H9 (cell line): ENCODE data around the gene FADS1. TPM values are rescaled to one million over a fixed set of nuclear protein-coding genes. Genes with fewer than 3 reads are reported as not detected.
A peak's percentile ranks its signal among the peaks of the same experiment; 100 is the strongest.

ENCODE experiments used
- DNase-seq: peaks from one replicate; pipeline ENCODE4 v3.0.0-alpha.2; 2017
- H2AFZ ChIP-seq: one replicate; pipeline ENCODE4 v1.6.1; 2013; ENCODE audit warnings: mild to moderate bottlenecking, low read length, control low read depth, moderate library complexity
- H2AK5ac ChIP-seq: 2 replicates; pipeline ENCODE4 v1.6.1; 2013; ENCODE audit warnings: low read length, control low read depth, mixed read lengths; ENCODE audit not compliant: insufficient read length
- H2BK120ac ChIP-seq: one replicate; pipeline ENCODE4 v1.6.1; 2013; ENCODE audit warnings: low read depth, mild to moderate bottlenecking, low read length, control low read depth, inconsistent platforms; ENCODE audit not compliant: poor library complexity, severe bottlenecking
- H2BK12ac ChIP-seq: 2 replicates; pipeline ENCODE4 v1.6.1; 2013; ENCODE audit warnings: low read length, control low read depth, mixed read lengths, low read depth; ENCODE audit not compliant: insufficient read length
- H2BK15ac ChIP-seq: 2 replicates; pipeline ENCODE4 v1.6.1; 2013; ENCODE audit warnings: low read depth, low read length, control low read depth
- H2BK20ac ChIP-seq: one replicate; pipeline ENCODE4 v1.6.1; 2013; ENCODE audit warnings: low read depth, mild to moderate bottlenecking, low read length, control low read depth, inconsistent platforms; ENCODE audit not compliant: poor library complexity, severe bottlenecking
- H2BK5ac ChIP-seq: 2 replicates; pipeline ENCODE4 v1.6.1; 2013; ENCODE audit warnings: low read length, control low read depth, mixed read lengths; ENCODE audit not compliant: insufficient read length
- H3K14ac ChIP-seq: 2 replicates; pipeline ENCODE4 v1.6.1; 2013; ENCODE audit warnings: low read length, control low read depth; ENCODE audit not compliant: insufficient read depth
- H3K18ac ChIP-seq: 2 replicates; pipeline ENCODE4 v1.6.1; 2013; ENCODE audit warnings: low read depth, mild to moderate bottlenecking, mixed read lengths, low read length, control low read depth; ENCODE audit not compliant: insufficient read length
- H3K23ac ChIP-seq: 2 replicates; pipeline ENCODE4 v1.6.1; 2013; ENCODE audit warnings: low read length, control low read depth, mixed read lengths, low read depth; ENCODE audit not compliant: insufficient read length
- H3K23me2 ChIP-seq: 2 replicates; pipeline ENCODE4 v1.6.1; 2013; ENCODE audit warnings: low read depth, mild to moderate bottlenecking, mixed read lengths, low read length, control low read depth; ENCODE audit not compliant: insufficient read length, poor library complexity, severe bottlenecking
- H3K27ac ChIP-seq: 2 replicates; pipeline ENCODE4 v1.5.1; 2013; ENCODE audit warnings: low read length, control low read depth, mixed read lengths, low read depth; ENCODE audit not compliant: insufficient read length
- H3K27me3 ChIP-seq: 2 replicates; pipeline ENCODE4 v1.6.1; 2013; ENCODE audit warnings: low read length, control low read depth, inconsistent platforms; ENCODE audit not compliant: insufficient read depth
- H3K4ac ChIP-seq: 2 replicates; pipeline ENCODE4 v1.6.1; 2013; ENCODE audit warnings: low read depth, mild to moderate bottlenecking, control low read depth, inconsistent platforms, low read length, moderate library complexity
- H3K4me1 ChIP-seq: 2 replicates; pipeline ENCODE4 v1.6.1; 2013; ENCODE audit warnings: low read length, control low read depth, inconsistent platforms; ENCODE audit not compliant: insufficient read depth
- H3K4me2 ChIP-seq: 2 replicates; pipeline ENCODE4 v1.6.1; 2013; ENCODE audit warnings: low read length, control low read depth, mixed read lengths; ENCODE audit not compliant: insufficient read length, insufficient read depth
- H3K56ac ChIP-seq: 2 replicates; pipeline ENCODE4 v1.6.1; 2013; ENCODE audit warnings: low read depth, mild to moderate bottlenecking, mixed read lengths, low read length, control low read depth; ENCODE audit not compliant: insufficient read length
- H3K79me1 ChIP-seq: 2 replicates; pipeline ENCODE4 v1.6.1; 2013; ENCODE audit warnings: low read depth, mild to moderate bottlenecking, moderate library complexity, low read length, control low read depth, inconsistent platforms; ENCODE audit not compliant: insufficient read depth, poor library complexity, severe bottlenecking
- H3K79me2 ChIP-seq: 2 replicates; pipeline ENCODE4 v1.6.1; 2013; ENCODE audit warnings: low read length, control low read depth, inconsistent platforms; ENCODE audit not compliant: insufficient read depth
- H3K9ac ChIP-seq: 2 replicates; pipeline ENCODE4 v1.6.1; 2013; ENCODE audit warnings: low read length, control low read depth, mixed read lengths; ENCODE audit not compliant: insufficient read length; ENCODE audit errors: extremely low read depth
- H3K9me3 ChIP-seq: one replicate; pipeline ENCODE4 v1.6.1; 2013; ENCODE audit warnings: low read depth, low read length, inconsistent platforms; ENCODE audit not compliant: control insufficient read depth
- H3T11ph ChIP-seq: one replicate; pipeline ENCODE4 v1.6.1; 2013; ENCODE audit warnings: mild to moderate bottlenecking, low read length, control low read depth, inconsistent platforms
- H4K20me1 ChIP-seq: one replicate; pipeline ENCODE4 v1.6.1; 2013; ENCODE audit not compliant: control insufficient read depth, insufficient read length, insufficient read depth
- H4K5ac ChIP-seq: 2 replicates; pipeline ENCODE4 v1.6.1; 2013; ENCODE audit warnings: low read depth, mild to moderate bottlenecking, mixed read lengths, low read length, control low read depth; ENCODE audit not compliant: insufficient read length
- H4K8ac ChIP-seq: replicated peaks from 2 replicates; pipeline ENCODE4 v1.6.1; 2013; ENCODE audit warnings: low read length, control low read depth, mixed read lengths, low read depth; ENCODE audit not compliant: insufficient read length
- H4K91ac ChIP-seq: 2 replicates; pipeline ENCODE4 v1.6.1; 2013; ENCODE audit warnings: low read depth, mild to moderate bottlenecking, moderate library complexity, mixed read lengths, low read length, control low read depth; ENCODE audit not compliant: insufficient read length
- H3K27ac Mint-ChIP-seq, 3 experiments: 2 replicates in 2 of 3; 3 replicates in 1 of 3; pipeline ENCODE4 v1.8.0; 2020 to 2021; ENCODE audit warnings: mixed read lengths in 3 of 3, mild to moderate bottlenecking in 1 of 3, moderate library complexity in 1 of 3
- H3K27me3 Mint-ChIP-seq: 2 replicates; pipeline ENCODE4 v1.8.0; 2021; ENCODE audit warnings: low read depth, mild to moderate bottlenecking, moderate library complexity, mixed read lengths
- H3K36me3 Mint-ChIP-seq, 3 experiments: 2 replicates in 2 of 3; 3 replicates in 1 of 3; pipeline ENCODE4 v1.8.0; 2020 to 2021; ENCODE audit warnings: low read depth in 3 of 3, mixed read lengths in 3 of 3; ENCODE audit not compliant: insufficient read depth in 1 of 3
- H3K4me1 Mint-ChIP-seq, 2 experiments: 2 replicates each; pipeline ENCODE4 v1.8.0; 2020; ENCODE audit warnings: mixed read lengths in 2 of 2
- H3K4me3 Mint-ChIP-seq, 2 experiments: 2 replicates in 1 of 2; 3 replicates in 1 of 2; pipeline ENCODE4 v1.8.0; 2020 to 2021; ENCODE audit warnings: mild to moderate bottlenecking in 2 of 2, mixed read lengths in 2 of 2, moderate library complexity in 1 of 2
- H3K9me3 Mint-ChIP-seq, 2 experiments: 2 replicates in 1 of 2; 3 replicates in 1 of 2; pipeline ENCODE4 v1.8.0; 2020; ENCODE audit warnings: mild to moderate bottlenecking in 2 of 2, mixed read lengths in 2 of 2, moderate library complexity in 1 of 2
- CTCF ChIP-seq: fragments of 200-600 bp; sonication (generic); conservative IDR thresholded peaks from 3 replicates; pipeline ENCODE4 v1.8.0; 2021; ENCODE audit warnings: antibody characterized with exemption, mild to moderate bottlenecking
- WGBS: extraction: QIAGEN DNeasy Blood & Tissue Kit; methylation state at CpG from one replicate; pipeline ENCODE4 v1.1.7; 2013; ENCODE audit warnings: missing lambda C conversion rate, low lambda C conversion rate, mixed read lengths; ENCODE audit not compliant: insufficient read length; ENCODE audit errors: extremely low coverage; 5-methylcytosine and 5-hydroxymethylcytosine counted together
- total RNA-seq: library from RNA; stranded (reverse); gene quantifications from 2 replicates; pipeline ENCODE4 v1.2.1, GENCODE V29; 2021

The FADS1 gene
- total RNA-seq, 1 experiment from 2014 or later, result 125 TPM

DNA sequence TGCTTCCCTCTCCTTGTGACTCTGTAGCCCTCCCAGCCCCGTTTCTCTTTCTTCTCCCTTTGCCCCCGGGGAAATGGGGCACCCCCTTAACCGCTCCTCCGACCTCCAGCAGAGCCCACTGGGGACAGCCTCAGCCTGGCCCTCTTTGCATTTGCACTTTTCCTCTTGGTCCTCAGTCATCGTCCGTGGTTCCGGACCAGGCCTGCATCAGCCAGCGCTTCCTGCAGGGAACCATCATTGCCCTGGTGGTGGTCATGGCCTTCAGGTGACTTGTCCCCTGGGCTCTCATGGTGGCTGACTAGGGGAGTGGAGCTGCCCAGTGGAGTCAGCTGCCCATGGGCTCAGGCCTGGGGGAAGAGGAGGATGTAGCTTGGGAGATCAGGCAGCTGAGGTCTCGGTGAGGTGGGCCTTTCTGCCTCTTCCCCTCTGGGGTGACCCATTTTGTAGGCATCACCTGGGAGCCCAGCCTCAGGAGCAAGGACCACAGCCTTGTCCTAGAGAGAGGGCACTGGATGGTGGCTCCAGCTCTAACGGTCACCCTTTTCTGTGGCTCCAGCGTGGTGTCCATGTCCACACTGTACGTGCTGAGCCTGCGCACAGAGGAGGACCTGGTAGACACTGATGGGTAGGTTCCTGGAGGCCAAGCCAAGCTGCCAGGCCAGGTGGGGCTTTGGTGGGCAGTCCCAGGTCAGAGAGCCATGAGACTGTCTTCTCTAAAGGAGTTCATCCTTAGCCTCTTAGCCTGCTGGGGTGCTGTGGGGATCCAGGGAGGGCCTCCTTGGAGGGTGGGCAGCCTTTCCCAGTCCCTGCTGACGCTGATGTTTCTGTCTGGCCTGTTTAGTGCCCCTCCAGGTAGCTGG, 36.9 kb downstream of the FADS1 start:
- H2AK5ac ChIP-seq, result no peak overlapping the region
- Mint-ChIP-seq H3K4me3 (no peak overlapping the region; a peak in 1 of 5 replicates), H3K4me1 (peaks cover 20 to 22% of the 10 kb centered on the region in 2 experiments), H3K27me3 (peaks cover 2% of the 10 kb centered on the region; the same call in 1 of the 2 replicates), H3K27ac (peak overlapping the region in 1 of 3 experiments; percentile 32; a peak in 3 of 7 replicates), H3K36me3 (peaks cover 10 to 32% (median 26%) of the 10 kb centered on the region in 3 experiments), H3K9me3 (peaks cover 0 to 2% of the 10 kb centered on the region in 2 experiments; a peak in 2 of 5 replicates)
- H4K8ac ChIP-seq, result no peak overlapping the region
- no peak overlapping the region for H2BK12ac ChIP-seq
- H3K14ac ChIP-seq, result no peak overlapping the region; the same call in 1 of the 2 replicates
- no peak overlapping the region for H3K56ac ChIP-seq
- H2AFZ ChIP-seq, result no peak overlapping the region
- H3K23ac ChIP-seq, result no peak overlapping the region
- DNase-seq, result no peak
- no peak overlapping the region for H3K4ac ChIP-seq
- no CpG with 5 or more reads among the region's 14 CpGs for WGBS
- no peak overlapping the region for H4K91ac ChIP-seq
- no peaks in the 10 kb centered on the region for H3K23me2 ChIP-seq
- no peak overlapping the region for H2BK120ac ChIP-seq
- no peaks in the 10 kb centered on the region for H3K27me3 ChIP-seq
- H2BK15ac ChIP-seq, result no peak overlapping the region
- no peak overlapping the region for H3K18ac ChIP-seq
- TF ChIP-seq CTCF, result no peak
- H4K5ac ChIP-seq, result no peak overlapping the region
- H3T11ph ChIP-seq, result no peak overlapping the region
- no peaks in the 10 kb centered on the region for H3K4me1 ChIP-seq
- H3K79me1 ChIP-seq, result no peaks in the 10 kb centered on the region
- no peak overlapping the region for H3K9ac ChIP-seq
- H2BK5ac ChIP-seq, result no peak overlapping the region
- no peak overlapping the region for H2BK20ac ChIP-seq
- no peaks in the 10 kb centered on the region for H4K20me1 ChIP-seq
- no peak overlapping the region for H3K4me2 ChIP-seq
- H3K79me2 ChIP-seq, result no peaks in the 10 kb centered on the region
- H3K9me3 ChIP-seq, result no peaks in the 10 kb centered on the region
- no peak overlapping the region for H3K27ac ChIP-seq
